HUES64 (cell line): Measurements from ENCODE around the gene FGD5.

ENCODE experiments used
- H3K27ac ChIP-seq: 2 replicates; pipeline ENCODE4 v1.7.0; 2013; ENCODE audit warnings: low read depth, low read length, inconsistent platforms
- H3K27me3 ChIP-seq: 2 replicates; pipeline ENCODE4 v1.6.1; 2013; ENCODE audit warnings: mild to moderate bottlenecking, low read length; ENCODE audit not compliant: insufficient read depth
- H3K36me3 ChIP-seq: 2 replicates; pipeline ENCODE4 v1.6.1; 2013; ENCODE audit warnings: mild to moderate bottlenecking, low read length; ENCODE audit not compliant: insufficient read depth
- H3K4me1 ChIP-seq: 2 replicates; pipeline ENCODE4 v1.6.1; 2013; ENCODE audit warnings: mild to moderate bottlenecking, low read length, moderate library complexity; ENCODE audit not compliant: insufficient read depth
- H3K4me3 ChIP-seq: 2 replicates; pipeline ENCODE4 v1.5.1; 2013; ENCODE audit warnings: mild to moderate bottlenecking, low read length, moderate library complexity
- H3K9ac ChIP-seq: 2 replicates; pipeline ENCODE4 v1.6.1; 2013; ENCODE audit warnings: mild to moderate bottlenecking, low read depth, low read length
- H3K9me3 ChIP-seq: 2 replicates; pipeline ENCODE4 v1.6.1; 2013; ENCODE audit warnings: low read depth, low read length; ENCODE audit not compliant: insufficient read depth
- WGBS: fragments of 150-250, 120-280 bp; methylation state at CpG from one replicate; pipeline ENCODE4 v1.1.7; 2013; ENCODE audit warnings: missing lambda C conversion rate; 5-methylcytosine and 5-hydroxymethylcytosine counted together

FGD5 gene

DNA sequence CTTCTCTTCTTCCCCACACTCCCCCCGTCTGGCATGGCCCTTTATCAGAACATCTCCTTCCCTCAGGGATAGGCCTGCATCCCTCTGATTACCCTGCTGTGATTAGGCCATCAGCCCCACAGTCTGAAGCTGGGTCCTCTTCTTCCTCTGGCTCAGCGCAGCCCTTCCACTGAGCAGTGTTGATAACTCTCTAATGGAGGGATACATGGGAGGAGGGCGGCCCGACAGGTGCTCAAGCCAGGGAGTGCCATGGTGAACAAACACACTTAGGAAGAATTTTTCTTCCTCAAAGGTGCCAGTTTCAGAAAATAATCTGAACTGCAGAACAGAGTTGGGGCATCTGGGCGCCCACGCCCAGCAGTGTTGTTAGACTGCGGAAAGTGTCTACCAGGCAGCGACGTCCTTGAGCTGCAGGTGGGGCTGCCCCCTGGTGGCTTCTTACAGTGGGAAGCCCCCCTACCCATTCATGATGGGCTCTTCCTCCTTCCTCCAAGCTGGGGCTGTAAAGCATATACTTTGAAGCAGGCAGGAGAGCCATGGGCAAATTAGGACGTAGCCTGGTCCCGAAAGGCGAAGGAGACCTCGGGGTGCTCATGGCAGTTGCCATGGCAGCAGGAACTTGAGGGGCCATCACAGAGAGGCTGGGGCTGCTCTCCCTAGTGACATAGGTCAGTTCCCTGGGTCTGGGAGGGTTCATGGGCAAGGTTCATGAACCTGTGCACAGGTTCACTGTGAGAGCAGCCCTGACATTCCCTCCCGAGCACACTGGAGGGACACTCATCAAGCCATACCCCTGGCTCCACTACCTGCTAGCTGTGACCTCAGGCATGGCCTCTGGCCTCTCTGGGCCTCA is 95.4 kb downstream of the FGD5 start:
- no peak overlapping the region for H3K27ac ChIP-seq
- 77% methylated on average over 14 of the region's 14 CpGs for WGBS
- no peaks in the 10 kb centered on the region for H3K9me3 ChIP-seq
- H3K9ac ChIP-seq = no peak overlapping the region
- no peaks in the 10 kb centered on the region for H3K4me1 ChIP-seq
- H3K27me3 ChIP-seq = no peaks in the 10 kb centered on the region
- peaks cover 2% of the 10 kb centered on the region; the same call in 1 of the 2 replicates for H3K36me3 ChIP-seq
- H3K4me3 ChIP-seq = no peak overlapping the region

DNA sequence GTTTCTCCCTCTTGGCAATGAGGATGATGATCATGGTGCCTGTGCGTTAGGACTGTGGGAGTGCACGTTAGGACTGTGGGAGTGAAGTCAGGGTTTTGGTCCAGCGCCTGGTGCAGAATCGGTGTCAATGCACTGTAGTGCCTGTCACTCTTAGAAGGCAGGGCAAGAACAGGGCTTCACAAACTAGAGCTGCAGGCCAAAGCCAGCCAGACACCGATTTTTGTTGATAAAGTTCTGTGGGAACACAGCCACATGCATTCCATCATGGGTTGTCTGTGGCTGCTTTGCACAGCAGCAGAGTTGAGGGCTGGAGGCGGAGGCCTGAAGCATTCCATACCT is 96.0 kb downstream of the FGD5 start:
- WGBS = 94% methylated on average over 6 of the region's 6 CpGs
- H3K4me1 ChIP-seq = no peaks in the 10 kb centered on the region
- no peak overlapping the region for H3K27ac ChIP-seq
- peaks cover 2% of the 10 kb centered on the region; the same call in 1 of the 2 replicates for H3K36me3 ChIP-seq
- H3K27me3 ChIP-seq = no peaks in the 10 kb centered on the region
- no peak overlapping the region for H3K4me3 ChIP-seq
- no peaks in the 10 kb centered on the region for H3K9me3 ChIP-seq
- no peak overlapping the region for H3K9ac ChIP-seq

DNA sequence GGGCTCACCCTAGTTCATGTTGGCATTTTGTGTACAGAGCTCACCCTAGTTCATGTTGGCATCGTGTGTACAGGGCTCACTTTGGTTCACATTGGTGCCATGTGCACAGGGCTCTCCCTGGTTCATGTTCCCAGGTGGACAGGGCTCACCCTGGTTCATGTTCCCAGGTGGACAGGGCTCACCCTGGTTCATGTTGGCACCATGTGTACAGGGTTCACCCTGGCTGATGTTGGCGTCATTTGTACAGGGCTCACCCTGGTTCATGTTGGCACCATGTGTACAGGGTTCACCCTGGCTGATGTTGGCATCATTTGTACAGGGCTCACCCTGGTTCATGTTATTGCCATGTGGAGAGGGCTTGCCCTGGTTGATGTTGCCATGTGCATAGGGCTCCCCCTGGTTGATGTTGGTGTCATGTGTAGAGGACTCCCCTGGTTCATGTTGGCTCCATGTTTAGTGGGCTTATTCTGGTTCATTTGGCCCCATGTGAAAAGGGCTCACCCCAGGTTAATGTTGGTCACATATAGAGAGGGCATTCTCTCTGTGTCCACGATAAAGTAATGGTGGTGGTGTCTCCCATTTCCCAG is 97.0 kb downstream of the FGD5 start:
- Histone ChIP-seq H3K9me3 (no peaks in the 10 kb centered on the region), H3K36me3 (peaks cover 2% of the 10 kb centered on the region; the same call in 1 of the 2 replicates), H3K9ac (no peak overlapping the region), H3K4me3 (no peak overlapping the region), H3K4me1 (no peaks in the 10 kb centered on the region), H3K27me3 (no peaks in the 10 kb centered on the region), H3K27ac (no peak overlapping the region)
- WGBS = 88% methylated on average over 3 of the region's 3 CpGs

DNA sequence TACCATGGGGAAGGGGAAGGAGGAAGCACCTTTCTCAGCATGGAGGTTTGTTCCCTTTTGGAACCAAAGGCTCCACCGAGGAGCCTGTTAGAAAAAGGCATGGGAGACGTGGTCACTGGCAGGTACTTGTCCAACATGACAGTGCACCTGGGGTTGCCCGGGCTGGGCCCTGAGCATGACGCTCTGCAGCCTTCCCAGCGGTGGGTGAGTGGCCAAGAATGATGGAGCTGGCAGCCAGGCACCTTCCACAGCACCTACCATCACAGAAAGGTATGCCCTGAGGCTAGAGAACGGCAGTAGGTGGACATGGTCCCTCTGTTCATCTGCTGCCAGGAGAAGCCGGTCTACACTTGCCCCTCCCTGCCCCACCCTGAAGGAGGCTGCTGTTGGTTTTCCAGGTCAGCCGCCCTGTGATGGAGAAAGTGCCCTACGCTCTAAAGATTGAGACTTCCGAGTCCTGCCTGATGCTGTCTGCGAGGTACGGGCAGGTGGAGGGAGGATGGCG is 99.6 kb downstream of the FGD5 start:
- H3K27me3 ChIP-seq = no peaks in the 10 kb centered on the region
- no peak overlapping the region for H3K27ac ChIP-seq
- H3K9me3 ChIP-seq = no peaks in the 10 kb centered on the region
- WGBS = 92% methylated on average over 13 of the region's 13 CpGs
- H3K9ac ChIP-seq = no peak overlapping the region
- H3K36me3 ChIP-seq = no peaks in the 10 kb centered on the region
- H3K4me1 ChIP-seq = no peaks in the 10 kb centered on the region
- H3K4me3 ChIP-seq = no peak overlapping the region

DNA sequence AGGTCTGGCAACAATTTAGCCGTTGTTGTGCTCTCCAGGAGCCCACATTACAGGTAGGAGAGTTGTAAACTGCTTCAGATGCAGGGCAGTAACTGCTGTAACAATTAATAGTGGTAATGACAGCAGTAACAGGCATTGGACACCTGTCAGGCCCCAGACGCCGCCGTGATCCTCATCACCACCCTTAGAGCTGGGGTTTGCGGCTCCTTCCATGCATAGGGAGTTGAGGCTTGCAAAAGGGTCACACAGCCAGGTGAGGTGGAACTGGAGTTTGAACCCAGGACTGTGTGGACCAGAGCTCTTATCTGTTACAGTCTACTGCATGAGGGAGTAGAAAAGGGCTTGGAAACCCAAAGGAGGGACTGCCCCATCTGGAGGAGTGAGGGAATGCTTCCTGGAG is 101.8 kb downstream of the FGD5 start:
- H3K4me3 ChIP-seq = no peak overlapping the region
- 95% methylated on average over 5 of the region's 5 CpGs for WGBS
- no peaks in the 10 kb centered on the region for H3K9me3 ChIP-seq
- H3K36me3 ChIP-seq = no peaks in the 10 kb centered on the region
- no peak overlapping the region for H3K9ac ChIP-seq
- H3K4me1 ChIP-seq = no peaks in the 10 kb centered on the region
- no peak overlapping the region for H3K27ac ChIP-seq
- H3K27me3 ChIP-seq = no peaks in the 10 kb centered on the region

DNA sequence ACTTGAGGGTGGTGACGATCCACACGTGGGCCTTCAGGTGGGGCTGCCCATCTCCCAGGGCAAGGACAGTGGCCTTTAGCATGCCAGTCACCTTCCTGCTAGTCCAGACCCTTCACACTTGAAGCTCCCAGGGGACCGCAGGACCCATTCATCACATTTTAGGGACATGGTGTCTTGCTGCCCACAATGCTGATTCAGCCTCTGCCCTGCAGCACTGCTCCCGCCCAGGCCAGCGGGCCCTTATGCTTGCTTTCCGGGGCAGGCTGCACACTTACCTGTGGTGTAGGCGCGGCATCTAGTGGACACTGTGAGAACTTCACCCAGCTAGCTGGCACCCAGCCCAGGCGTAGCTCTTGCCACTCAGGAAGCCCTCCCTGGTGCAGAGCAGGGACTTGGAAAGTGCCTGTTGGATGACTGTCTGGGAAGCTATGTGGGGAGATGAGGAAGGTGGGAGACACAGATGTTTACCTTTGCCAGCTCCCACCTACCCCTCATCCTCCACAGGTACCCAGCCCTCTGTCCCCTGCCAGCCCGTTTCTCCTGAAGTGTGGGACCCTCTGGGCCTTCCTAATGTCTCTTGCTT is 102.4 kb downstream of the FGD5 start:
- no peak overlapping the region for H3K4me3 ChIP-seq
- WGBS = 29% methylated on average over 10 of the region's 10 CpGs
- H3K4me1 ChIP-seq = no peaks in the 10 kb centered on the region
- no peaks in the 10 kb centered on the region for H3K9me3 ChIP-seq
- H3K27ac ChIP-seq = no peak overlapping the region
- H3K27me3 ChIP-seq = no peaks in the 10 kb centered on the region
- no peaks in the 10 kb centered on the region for H3K36me3 ChIP-seq
- no peak overlapping the region for H3K9ac ChIP-seq

DNA sequence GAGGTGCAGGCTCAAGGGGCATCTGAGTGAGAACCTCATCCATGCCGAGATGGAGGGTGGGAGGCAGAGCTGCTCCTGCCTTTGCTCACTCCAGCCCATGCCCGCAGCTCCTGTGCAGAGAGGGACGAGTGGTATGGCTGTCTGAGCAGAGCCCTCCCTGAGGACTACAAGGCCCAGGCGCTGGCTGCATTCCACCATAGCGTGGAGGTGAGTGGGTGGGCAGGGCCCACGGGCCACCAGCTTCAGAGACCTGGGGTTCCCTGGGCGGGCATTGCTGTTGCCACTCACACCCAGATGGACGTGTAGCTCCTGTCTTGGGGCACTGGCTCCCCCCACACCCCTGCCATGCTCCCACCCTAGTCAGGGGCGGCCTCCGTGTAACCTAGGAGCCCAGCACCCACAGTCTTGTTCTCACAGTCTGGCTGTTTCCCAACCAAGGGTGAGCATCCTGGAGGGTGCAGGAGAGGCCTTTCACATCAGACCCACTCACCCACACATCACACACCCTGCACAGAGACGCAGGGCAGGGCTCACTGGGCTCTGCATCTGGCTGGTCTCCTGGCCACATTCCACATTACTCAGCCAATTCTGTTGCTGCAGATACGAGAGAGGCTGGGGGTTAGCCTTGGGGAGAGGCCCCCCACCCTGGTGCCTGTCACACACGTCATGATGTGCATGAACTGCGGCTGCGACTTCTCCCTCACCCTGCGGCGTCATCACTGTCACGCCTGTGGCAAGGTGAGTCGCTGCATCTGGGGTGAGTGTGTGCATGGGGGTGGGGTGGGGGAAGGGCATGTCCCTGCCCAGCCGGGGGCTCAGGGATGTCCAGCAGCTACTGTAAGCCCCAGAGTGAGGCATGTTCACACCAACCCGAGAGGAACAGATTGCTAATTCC is 103.3 kb downstream of the FGD5 start:
- no peaks in the 10 kb centered on the region for H3K36me3 ChIP-seq
- no peaks in the 10 kb centered on the region for H3K9me3 ChIP-seq
- no peak overlapping the region for H3K27ac ChIP-seq
- 93% methylated on average over 21 of the region's 21 CpGs for WGBS
- no peak overlapping the region for H3K4me3 ChIP-seq
- no peaks in the 10 kb centered on the region for H3K27me3 ChIP-seq
- no peaks in the 10 kb centered on the region for H3K4me1 ChIP-seq
- no peak overlapping the region for H3K9ac ChIP-seq

DNA sequence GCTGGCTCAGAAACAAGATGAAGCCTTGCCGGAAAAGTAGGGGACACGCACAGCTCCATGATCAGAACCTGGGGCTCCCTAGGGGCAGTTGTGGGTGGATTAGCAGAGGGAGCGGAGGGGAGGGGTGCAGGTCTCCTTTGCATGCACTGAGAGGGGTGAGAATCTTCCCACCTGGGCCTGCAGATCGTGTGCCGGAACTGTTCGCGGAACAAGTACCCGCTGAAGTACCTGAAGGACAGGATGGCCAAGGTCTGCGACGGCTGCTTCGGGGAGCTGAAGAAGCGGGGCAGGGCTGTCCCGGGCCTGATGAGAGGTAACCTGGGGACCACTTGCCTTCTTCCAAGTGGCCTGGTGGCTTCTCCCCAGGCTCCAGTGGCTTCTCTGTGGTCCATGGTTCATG is 104.1 kb downstream of the FGD5 start:
- Histone ChIP-seq H3K4me3 (no peak overlapping the region), H3K4me1 (no peaks in the 10 kb centered on the region), H3K9me3 (no peaks in the 10 kb centered on the region), H3K9ac (no peak overlapping the region), H3K36me3 (no peaks in the 10 kb centered on the region), H3K27ac (no peak overlapping the region), H3K27me3 (no peaks in the 10 kb centered on the region)
- 94% methylated on average over 13 of the region's 13 CpGs for WGBS

DNA sequence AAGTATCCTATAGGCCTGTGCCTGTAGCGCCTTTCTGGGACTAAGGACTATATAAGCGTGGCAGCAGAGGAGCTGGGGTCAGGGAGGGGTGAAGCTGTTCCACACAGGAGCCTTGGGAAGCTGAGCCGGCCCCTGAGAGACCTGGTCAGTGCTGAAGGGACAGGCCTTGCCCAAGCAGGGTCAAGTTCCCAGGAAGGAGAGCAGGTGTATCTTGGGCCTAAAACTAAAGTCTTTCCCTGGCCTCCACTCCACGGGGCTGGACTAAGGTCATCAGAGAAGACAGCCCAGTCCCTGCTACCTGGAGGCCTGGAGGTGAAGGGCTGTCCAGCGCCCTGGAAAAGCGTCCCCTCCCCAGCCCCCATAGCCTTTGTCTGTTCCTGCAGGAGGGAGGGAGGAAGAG is 104.7 kb downstream of the FGD5 start:
- WGBS = 76% methylated on average over 5 of the region's 6 CpGs
- Histone ChIP-seq H3K36me3 (no peaks in the 10 kb centered on the region), H3K9ac (no peak overlapping the region), H3K27ac (no peak overlapping the region), H3K4me1 (no peaks in the 10 kb centered on the region), H3K4me3 (no peak overlapping the region), H3K27me3 (no peaks in the 10 kb centered on the region), H3K9me3 (no peaks in the 10 kb centered on the region)

DNA sequence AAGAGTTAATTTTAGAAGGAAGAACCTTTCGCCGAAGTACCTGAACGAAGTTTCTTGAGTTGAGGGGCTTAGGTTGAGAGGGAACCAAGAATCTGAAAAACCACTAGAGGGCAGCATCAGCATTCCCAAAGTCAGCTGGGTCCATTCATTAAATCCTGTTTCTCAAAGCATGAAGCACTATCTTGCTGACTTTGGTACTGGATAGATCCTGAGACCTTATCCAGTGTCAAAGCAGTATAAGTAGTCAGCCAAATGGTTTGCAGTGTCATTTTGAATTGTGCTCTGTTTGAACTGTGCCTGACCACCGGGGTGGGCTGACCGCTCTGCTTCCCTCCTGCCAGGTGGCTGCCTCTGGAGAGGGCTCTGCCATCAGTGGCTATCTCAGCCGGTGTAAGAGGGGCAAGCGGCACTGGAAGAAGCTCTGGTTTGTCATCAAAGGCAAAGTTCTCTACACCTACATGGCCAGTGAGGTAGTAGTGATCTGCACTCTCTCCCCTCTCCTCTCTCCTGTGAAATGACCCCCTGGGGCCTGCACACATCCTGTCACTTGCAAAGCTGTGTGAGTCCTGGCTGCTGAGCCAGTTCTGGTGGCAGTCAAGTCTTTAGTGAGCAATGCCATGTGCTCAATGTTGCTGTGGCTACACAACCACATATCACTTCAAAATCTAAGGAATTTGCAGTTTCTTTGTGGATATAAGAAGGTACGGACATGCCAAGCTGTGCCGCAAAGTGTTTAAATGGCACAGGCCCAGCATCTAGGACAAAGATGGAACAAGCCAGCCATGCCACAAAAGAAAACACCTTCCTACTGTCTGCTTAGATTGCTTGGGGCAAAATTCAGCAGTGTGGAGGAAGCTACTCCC is 107.2 kb downstream of the FGD5 start:
- Histone ChIP-seq H3K36me3 (no peaks in the 10 kb centered on the region), H3K9ac (no peak overlapping the region), H3K4me3 (no peak overlapping the region), H3K9me3 (no peaks in the 10 kb centered on the region), H3K27me3 (no peaks in the 10 kb centered on the region), H3K4me1 (no peaks in the 10 kb centered on the region), H3K27ac (no peak overlapping the region)
- WGBS = 70% methylated on average over 9 of the region's 9 CpGs
